ENCODE results near the gene POMGNT1. TPM values are rescaled to one million over a fixed set of nuclear protein-coding genes. Genes with fewer than 3 reads are reported as not detected.

The POMGNT1 gene
- total and polyA plus RNA-seq, 10 donors, result 21.6 to 59.5 (median 32.4) TPM

- H3K27ac ChIP-seq, result peak within 1 kb of the TSS in 3 of 8 donors; percentile 13 to 20 (median 18)
- WGBS, 5 donors, result 85 to 93% (median 89%) methylated on average over 7 to 13 of the region's 13 CpGs
- H3K4me3 ChIP-seq, result no peak within 1 kb of the TSS
- peaks cover 12 to 61% (median 36%) of the 10 kb centered on the region in 6 donors for H3K4me1 ChIP-seq
- no peaks in the 10 kb centered on the region for H3K36me3 ChIP-seq
- no peak for DNase-seq
- TF ChIP-seq POLR2AphosphoS5 (IDR thresholded peaks at IDR 0.05), result no peak
- TF ChIP-seq CTCF (IDR thresholded peaks at IDR 0.05 in 8 of 11, conservative IDR thresholded peaks at IDR 0.05 in 3 of 11), result no peak
- TF ChIP-seq POLR2A (IDR thresholded peaks at IDR 0.05), result no peak
- no peaks in the 10 kb centered on the region for H3K9me3 ChIP-seq
- H3K27me3 ChIP-seq (replicated peaks in 1 of 7), result peaks cover 0 to 5% (median 0%) of the 10 kb centered on the region in 7 donors
- intact Hi-C loops (cut with DNase I; ENCODE audit: low total_unique reads), result no loop called here
These were observed 21.9 kb downstream of the POMGNT1 start, which contains the start of gene P3R3URF for GRCh38 chr1:46176211-46176865. Gene P3R3URF, minus strand, starts transcription at chr1:46176488. Its CDS starts 17 bp downstream, at chr1:46176471.

- H3K27ac ChIP-seq, result peak overlapping the region in 4 of 8 donors; percentile 5 to 20 (median 16)
- intact Hi-C loops (cut with DNase I; ENCODE audit: low total_unique reads), result no loop called here
- no peak overlapping the region for H3K4me3 ChIP-seq
- 67 to 79% (median 75%) methylated on average over 3 of the region's 3 CpGs for WGBS, 5 donors
- peaks cover 0 to 2% (median 0%) of the 10 kb centered on the region in 7 donors for H3K27me3 ChIP-seq (replicated peaks in 1 of 7)
- peaks cover 8 to 60% (median 39%) of the 10 kb centered on the region in 6 donors for H3K4me1 ChIP-seq
- H3K9me3 ChIP-seq, result no peaks in the 10 kb centered on the region
- TF ChIP-seq POLR2AphosphoS5 (IDR thresholded peaks at IDR 0.05), result no peak
- H3K36me3 ChIP-seq, result no peaks in the 10 kb centered on the region
- DNase-seq, result no peak
These were observed 23.0 kb downstream of the POMGNT1 start for GRCh38 chr1:46175243-46175642.

GRCh38 chr1:46174448-46175231 lies 23.6 kb downstream of the POMGNT1 start, which contains the start of gene TSPAN1:
Gene TSPAN1, plus strand, starts transcription at chr1:46175087. Its CDS starts 6,021 bp downstream, at chr1:46181108.
- intact Hi-C loops (cut with DNase I; ENCODE audit: low total_unique reads), result no loop called here
- TF ChIP-seq POLR2AphosphoS5 (IDR thresholded peaks at IDR 0.05) (no peak), CTCF (IDR thresholded peaks at IDR 0.05 in 8 of 11, conservative IDR thresholded peaks at IDR 0.05 in 3 of 11) (no peak), POLR2A (IDR thresholded peaks at IDR 0.05) (no peak)

GRCh38 chr1:46173361-46173856 lies 24.8 kb downstream of the POMGNT1 start:
- Histone ChIP-seq H3K9me3 (no peaks in the 10 kb centered on the region), H3K36me3 (no peaks in the 10 kb centered on the region), H3K27ac (no peak overlapping the region), H3K27me3 (replicated peaks in 1 of 7) (peaks cover 0 to 2% (median 0%) of the 10 kb centered on the region in 7 donors), H3K4me3 (no peak overlapping the region), H3K4me1 (peaks cover 0 to 59% (median 32%) of the 10 kb centered on the region in 6 donors)
- no peak for DNase-seq
- 43 to 55% (median 44%) methylated on average over 4 of the region's 4 CpGs for WGBS, 5 donors
- TF ChIP-seq CTCF (IDR thresholded peaks at IDR 0.05 in 8 of 11, conservative IDR thresholded peaks at IDR 0.05 in 3 of 11) (no peak), POLR2AphosphoS5 (IDR thresholded peaks at IDR 0.05) (no peak), POLR2A (IDR thresholded peaks at IDR 0.05) (no peak)
- intact Hi-C loops (cut with DNase I; ENCODE audit: low total_unique reads), result no loop called here

More at GRCh38 chr1:46174448-46175231, 23.6 kb downstream of the POMGNT1 start, which contains the start of gene TSPAN1:
- Histone ChIP-seq H3K4me3 (no peak within 1 kb of the TSS), H3K27me3 (replicated peaks in 1 of 7) (peaks cover 0 to 2% (median 0%) of the 10 kb centered on the region in 7 donors), H3K4me1 (peaks cover 5 to 59% (median 37%) of the 10 kb centered on the region in 6 donors), H3K36me3 (no peaks in the 10 kb centered on the region), H3K9me3 (no peaks in the 10 kb centered on the region), H3K27ac (peak within 1 kb of the TSS in 5 of 8 donors; percentile 5 to 28 (median 13))
- WGBS, 5 donors, result 76 to 91% (median 82%) methylated on average over 5 to 11 of the region's 11 CpGs
- no peak for DNase-seq
